Adipocyte (in vitro differentiated cells): Measurements from ENCODE around the gene VPS52.

Source experiments
- DNase-seq: peaks from one replicate; pipeline ENCODE4 v3.0.0-alpha.2; 2015; ENCODE audit warnings: low read depth
- H3K27me3 ChIP-seq: replicated peaks from 2 replicates; pipeline ENCODE4 v1.7.0; 2013; ENCODE audit warnings: mild to moderate bottlenecking, low read length, moderate library complexity; ENCODE audit not compliant: control insufficient read depth, insufficient read depth
- H3K36me3 ChIP-seq: 2 replicates; pipeline ENCODE4 v1.7.0; 2013; ENCODE audit warnings: low read length, mild to moderate bottlenecking, moderate library complexity; ENCODE audit not compliant: control insufficient read depth, insufficient read depth, severe bottlenecking
- H3K4me1 ChIP-seq: 2 replicates; pipeline ENCODE4 v1.7.0; 2013; ENCODE audit warnings: mild to moderate bottlenecking, low read length, moderate library complexity; ENCODE audit not compliant: control insufficient read depth, insufficient read depth
- H3K4me3 ChIP-seq: 2 replicates; pipeline ENCODE4 v1.7.0; 2013; ENCODE audit warnings: mild to moderate bottlenecking, low read length, moderate library complexity
- H3K9ac ChIP-seq: 2 replicates; pipeline ENCODE4 v1.7.0; 2013; ENCODE audit warnings: mild to moderate bottlenecking, low read length, moderate library complexity
- H3K9me3 ChIP-seq: 2 replicates; pipeline ENCODE4 v1.7.0; 2013; ENCODE audit warnings: mild to moderate bottlenecking, low read length, moderate library complexity; ENCODE audit not compliant: control insufficient read depth

VPS52 gene, protein sequence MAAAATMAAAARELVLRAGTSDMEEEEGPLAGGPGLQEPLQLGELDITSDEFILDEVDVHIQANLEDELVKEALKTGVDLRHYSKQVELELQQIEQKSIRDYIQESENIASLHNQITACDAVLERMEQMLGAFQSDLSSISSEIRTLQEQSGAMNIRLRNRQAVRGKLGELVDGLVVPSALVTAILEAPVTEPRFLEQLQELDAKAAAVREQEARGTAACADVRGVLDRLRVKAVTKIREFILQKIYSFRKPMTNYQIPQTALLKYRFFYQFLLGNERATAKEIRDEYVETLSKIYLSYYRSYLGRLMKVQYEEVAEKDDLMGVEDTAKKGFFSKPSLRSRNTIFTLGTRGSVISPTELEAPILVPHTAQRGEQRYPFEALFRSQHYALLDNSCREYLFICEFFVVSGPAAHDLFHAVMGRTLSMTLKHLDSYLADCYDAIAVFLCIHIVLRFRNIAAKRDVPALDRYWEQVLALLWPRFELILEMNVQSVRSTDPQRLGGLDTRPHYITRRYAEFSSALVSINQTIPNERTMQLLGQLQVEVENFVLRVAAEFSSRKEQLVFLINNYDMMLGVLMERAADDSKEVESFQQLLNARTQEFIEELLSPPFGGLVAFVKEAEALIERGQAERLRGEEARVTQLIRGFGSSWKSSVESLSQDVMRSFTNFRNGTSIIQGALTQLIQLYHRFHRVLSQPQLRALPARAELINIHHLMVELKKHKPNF

DNA sequence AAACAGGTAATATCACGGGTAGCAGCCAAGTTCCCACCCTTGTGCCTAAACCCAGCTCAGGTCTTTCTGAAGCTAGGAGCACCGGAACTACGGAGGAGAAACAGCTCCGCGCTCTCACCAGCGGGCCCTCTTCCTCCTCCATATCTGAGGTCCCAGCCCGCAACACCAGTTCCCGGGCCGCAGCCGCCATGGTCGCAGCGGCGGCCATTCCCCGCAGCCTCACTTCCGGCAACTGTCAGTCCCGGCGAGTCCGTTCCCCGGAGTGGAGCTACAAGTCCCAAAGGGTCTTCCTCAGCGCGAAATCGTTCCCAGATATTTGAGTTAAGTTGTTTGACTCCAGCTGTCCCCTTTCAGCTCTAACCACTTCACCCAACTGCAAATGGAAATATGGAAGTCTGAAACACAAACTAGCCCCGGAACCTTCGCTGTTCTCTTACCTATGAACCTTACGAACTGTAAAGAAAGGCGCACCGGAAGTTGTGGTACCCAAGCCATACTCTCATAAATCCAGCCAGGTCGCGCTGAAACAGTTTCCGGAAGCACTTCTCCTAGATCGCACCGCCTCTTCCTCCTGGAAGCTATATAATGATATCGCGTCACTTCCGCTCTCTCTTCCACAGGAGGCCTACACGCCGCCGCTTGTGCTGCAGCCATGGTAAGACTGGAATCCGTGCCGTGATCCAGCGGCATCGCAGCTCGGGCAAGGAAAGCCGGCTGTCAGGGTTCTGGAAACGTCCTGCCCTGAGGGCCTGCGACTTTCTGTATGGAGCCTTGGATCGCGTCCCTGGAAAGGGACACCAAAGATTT lies at the start of gene VPS52, which contains the start of gene RPS18:
TSS of gene VPS52 (minus strand) at position 409 of the 807 bp plus-strand sequence. CDS start at position 208, 201 bp downstream.
TSS of gene RPS18 (plus strand) at position 608 of the 807 bp plus-strand sequence. CDS start at position 653, 45 bp downstream.
- peak; percentile 100 for DNase-seq

DNA sequence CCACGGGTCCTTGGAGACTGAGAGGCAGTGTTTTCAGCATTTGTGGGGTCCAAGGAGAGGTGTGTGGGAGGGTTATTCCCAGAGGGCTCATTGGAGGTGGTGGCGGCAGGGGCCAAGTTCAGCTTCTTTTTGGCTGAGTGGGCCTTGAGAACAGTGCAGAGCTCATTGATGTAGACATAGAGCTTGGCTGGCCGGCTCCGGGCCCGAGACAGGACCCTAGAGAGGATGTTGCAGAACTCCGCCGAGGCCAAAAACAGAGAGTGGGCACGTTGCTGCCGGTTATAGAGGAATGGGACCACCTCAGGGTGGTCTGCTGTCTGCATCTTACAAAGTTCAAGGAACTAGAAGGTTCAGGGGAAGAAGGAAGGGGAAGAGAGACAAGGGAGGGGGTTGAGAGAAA lies 49.6 kb upstream of the VPS52 start:
- H3K9me3 ChIP-seq = no peaks in the 10 kb centered on the region
- H3K27me3 ChIP-seq = no peaks in the 10 kb centered on the region
- H3K4me3 ChIP-seq = peak overlapping the region; percentile 83
- peaks cover 15% of the 10 kb centered on the region for H3K36me3 ChIP-seq
- peak overlapping the region; percentile 84 for H3K9ac ChIP-seq
- H3K4me1 ChIP-seq = peaks cover 53% of the 10 kb centered on the region
- DNase-seq = no peak

More for the DNA sequence above, at the start of gene VPS52, which contains the start of gene RPS18:
- peaks cover 44% of the 10 kb centered on the region for H3K4me1 ChIP-seq
- H3K36me3 ChIP-seq = peaks cover 69% of the 10 kb centered on the region
- H3K9me3 ChIP-seq = no peaks in the 10 kb centered on the region
- peak within 1 kb of the TSS; percentile 98 for H3K9ac ChIP-seq
- peak within 1 kb of the TSS; percentile 87 for H3K4me3 ChIP-seq
- H3K27me3 ChIP-seq = no peaks in the 10 kb centered on the region

DNA sequence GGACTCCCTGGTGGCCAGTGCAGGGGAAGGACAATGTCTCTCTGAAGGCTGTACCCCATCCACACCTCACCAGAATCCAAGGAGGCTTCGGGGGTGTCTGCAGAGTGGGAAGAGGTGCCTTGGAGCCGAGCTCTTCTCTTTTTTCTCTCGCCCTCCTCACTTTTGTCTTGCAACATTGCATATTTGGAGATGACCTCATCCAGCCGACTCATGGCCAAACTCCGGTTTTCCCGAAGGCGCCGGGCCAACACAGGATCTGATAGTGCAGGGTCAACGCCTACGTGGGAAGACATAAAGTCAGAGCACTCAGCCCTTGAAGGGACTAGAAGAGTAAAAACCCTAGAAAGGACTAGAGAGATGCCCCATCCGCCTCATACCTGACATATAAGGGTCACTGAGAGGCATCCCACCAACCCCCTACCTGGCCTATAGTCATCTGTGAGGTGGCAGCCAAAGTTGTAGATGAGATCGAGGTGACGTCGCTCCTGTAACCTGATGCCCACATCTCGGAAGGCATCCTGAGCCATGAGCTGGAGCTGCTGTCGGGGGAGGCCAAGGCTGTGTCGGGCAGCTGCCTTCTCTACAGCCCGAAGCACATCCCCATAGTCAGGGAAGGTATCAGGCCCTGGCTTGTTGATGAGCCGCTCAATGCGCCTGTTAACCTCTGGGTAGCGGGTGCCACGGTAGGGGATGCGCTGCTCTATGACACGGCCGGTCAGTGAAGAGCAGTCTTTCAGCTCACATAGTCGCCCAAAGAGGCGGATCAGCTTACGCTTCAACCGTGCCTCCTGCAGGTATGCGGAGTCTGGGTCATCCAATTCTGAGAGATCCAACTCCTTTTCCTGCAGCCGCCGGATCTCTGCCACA lies 48.9 kb upstream of the VPS52 start:
- no peaks in the 10 kb centered on the region for H3K27me3 ChIP-seq
- H3K9ac ChIP-seq = peak overlapping the region; percentile 84
- H3K36me3 ChIP-seq = peaks cover 15% of the 10 kb centered on the region
- H3K4me3 ChIP-seq = peak overlapping the region; percentile 83
- peak; percentile 88 for DNase-seq
- no peaks in the 10 kb centered on the region for H3K9me3 ChIP-seq
- peaks cover 53% of the 10 kb centered on the region for H3K4me1 ChIP-seq

DNA sequence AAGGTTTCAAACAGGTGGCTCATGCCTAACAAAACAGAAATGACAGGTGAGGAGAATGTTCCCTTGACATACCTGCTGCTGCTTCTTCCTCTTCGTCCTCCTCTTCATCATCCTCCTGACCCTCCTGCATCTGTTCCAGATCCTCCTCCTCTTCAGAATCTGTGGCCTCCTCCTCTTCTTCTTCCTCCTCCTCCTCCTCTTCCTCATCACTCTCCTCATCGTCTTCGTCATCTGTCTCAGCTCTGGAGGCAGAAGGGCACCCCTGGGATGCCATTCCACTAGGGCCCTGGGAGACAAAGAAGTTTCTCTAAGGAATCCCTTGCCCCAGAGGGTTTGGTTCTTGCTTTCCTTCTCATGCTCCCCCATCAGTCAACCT lies 48.3 kb upstream of the VPS52 start:
- H3K27me3 ChIP-seq = no peaks in the 10 kb centered on the region
- DNase-seq = no peak
- peaks cover 55% of the 10 kb centered on the region for H3K4me1 ChIP-seq
- peak overlapping the region; percentile 22 for H3K9ac ChIP-seq
- peaks cover 15% of the 10 kb centered on the region for H3K36me3 ChIP-seq
- peak overlapping the region; percentile 83 for H3K4me3 ChIP-seq
- no peaks in the 10 kb centered on the region for H3K9me3 ChIP-seq

DNA sequence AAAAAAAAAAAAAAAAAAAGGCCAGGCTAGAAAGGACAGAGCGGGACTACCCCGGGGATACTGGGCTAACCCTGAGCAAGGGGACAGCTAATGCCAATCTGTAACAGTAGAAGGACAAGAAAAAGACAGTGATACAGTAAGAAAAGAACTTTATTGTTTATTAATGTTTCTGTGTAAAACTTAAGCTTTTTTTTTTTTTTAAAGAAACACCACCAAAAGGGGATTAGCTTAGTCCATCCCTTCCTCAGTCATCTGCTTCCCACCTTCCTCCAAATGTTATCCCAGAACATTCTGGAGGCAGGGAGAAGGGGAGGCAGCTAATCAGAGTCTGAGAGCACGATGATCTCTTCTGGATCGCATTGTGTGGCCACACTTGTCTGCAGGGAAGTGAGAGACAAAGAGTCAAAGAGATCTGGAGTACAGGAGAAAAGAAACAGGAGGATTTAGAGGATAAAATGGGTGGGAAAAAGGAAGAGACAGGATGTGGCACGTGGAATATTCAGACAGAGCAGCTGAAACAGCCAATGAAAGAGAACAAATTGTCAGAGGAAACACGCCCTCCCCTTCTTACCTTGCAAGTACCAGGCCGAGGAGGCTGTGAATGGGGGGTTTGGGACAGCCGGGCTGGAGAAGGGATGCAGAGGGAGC lies 46.9 kb upstream of the VPS52 start:
- Histone ChIP-seq H3K27me3 (no peaks in the 10 kb centered on the region), H3K4me1 (peaks cover 57% of the 10 kb centered on the region), H3K9me3 (no peaks in the 10 kb centered on the region), H3K9ac (peak overlapping the region; percentile 80), H3K4me3 (peak overlapping the region; percentile 85), H3K36me3 (peaks cover 15% of the 10 kb centered on the region)
- no peak for DNase-seq

DNA sequence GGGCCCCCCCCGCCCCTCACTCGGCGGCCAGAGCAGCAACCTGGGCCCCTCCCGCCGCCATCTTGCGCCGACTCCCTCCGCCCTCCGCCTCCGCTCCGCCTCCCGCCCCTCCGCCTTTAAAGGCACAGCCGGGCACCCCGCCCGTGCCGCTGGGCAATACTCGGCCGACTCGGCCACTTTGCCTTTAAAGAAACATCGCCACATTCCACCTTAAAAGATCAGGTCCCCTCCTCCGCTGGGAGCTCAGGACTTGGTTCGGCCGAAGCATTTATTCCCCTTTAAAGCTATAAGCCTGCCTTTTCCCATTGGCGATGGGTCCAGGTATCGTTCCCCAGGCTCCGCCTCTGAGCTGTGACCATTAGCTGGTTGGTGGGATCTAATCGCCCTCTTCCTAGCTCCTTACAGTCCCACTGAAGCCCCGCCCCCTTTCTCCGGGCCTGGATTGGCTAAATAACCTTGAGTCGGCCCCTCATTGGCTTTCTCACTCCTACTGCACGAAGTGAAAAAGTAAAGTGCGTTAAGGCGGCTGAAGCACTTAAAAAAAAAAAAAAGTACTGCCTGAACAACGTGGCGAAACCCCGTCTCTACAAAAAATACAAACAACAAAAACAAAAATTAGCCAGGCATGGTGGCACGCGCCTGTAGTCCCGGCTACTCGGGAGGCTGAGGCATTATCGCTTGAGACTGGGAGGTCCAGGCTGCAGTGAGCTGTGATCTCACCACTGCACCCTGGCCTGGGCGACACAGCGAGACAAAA lies 46.2 kb upstream of the VPS52 start, which contains the start of gene ZBTB22:
TSS of gene ZBTB22 (minus strand) at position 76 of the 757 bp plus-strand sequence. CDS start 828 bp downstream, outside the sequence.
- Histone ChIP-seq H3K4me3 (peak within 1 kb of the TSS; percentile 85), H3K9ac (peak within 1 kb of the TSS; percentile 80), H3K27me3 (no peaks in the 10 kb centered on the region), H3K9me3 (no peaks in the 10 kb centered on the region), H3K36me3 (peaks cover 15% of the 10 kb centered on the region), H3K4me1 (peaks cover 56% of the 10 kb centered on the region)
- DNase-seq = peak; percentile 100

DNA sequence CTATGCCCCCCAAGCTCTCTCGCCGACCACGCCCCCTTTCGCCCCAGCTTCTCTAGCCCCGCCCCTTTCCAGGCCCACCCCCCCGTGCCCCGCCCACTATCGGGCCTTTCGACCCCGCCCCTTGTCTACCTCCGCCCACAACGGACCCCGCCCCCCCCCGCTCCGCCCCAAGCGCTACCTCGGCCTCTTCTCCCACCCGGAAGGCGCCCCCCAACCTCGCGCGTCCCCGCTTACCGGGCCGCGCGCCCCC lies 45.7 kb upstream of the VPS52 start:
- Histone ChIP-seq H3K4me1 (peaks cover 58% of the 10 kb centered on the region), H3K9me3 (no peaks in the 10 kb centered on the region), H3K9ac (no peak overlapping the region), H3K36me3 (peaks cover 15% of the 10 kb centered on the region), H3K4me3 (peak overlapping the region; percentile 66), H3K27me3 (no peaks in the 10 kb centered on the region)
- peak; percentile 84 for DNase-seq

DNA sequence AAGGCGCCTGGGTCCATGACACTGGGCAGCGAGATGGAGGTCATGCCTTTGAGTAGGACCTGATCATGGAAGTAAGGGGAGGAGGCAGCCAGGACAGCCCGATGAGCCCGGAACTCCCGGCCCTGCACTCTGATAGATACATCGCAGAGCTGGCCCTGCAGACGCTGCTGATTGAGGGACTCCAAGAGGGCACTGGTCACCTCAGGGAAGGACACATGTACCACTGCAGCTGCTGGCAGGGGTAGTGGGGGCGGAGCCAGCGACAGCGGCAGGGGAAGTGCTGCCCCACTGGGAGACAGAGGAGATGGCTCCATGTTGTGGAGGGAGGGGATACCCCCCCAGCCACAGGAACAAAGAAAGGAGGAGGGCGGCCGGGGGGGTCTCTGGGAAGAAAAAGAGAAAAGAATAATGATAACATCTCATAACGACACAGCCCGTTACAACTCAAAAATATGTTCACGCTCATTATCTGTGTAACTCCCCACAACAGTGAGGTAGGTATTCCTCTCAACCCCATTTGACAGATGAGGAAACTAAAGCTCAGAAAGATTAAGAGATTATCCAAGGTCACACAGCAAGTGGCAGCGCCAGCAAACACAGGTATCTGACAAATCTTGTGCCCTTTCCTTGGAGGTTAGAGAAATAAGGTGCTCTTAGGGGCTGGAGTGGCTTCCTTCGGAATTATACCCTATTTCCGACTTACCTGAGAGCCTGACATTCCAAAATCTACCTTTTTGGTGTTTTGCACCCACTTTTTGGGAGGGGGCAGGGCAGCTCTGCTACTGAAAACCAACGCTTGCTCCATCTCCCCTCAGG lies 45.1 kb upstream of the VPS52 start:
- H3K9me3 ChIP-seq = no peaks in the 10 kb centered on the region
- peak overlapping the region; percentile 66 for H3K4me3 ChIP-seq
- DNase-seq = no peak
- no peak overlapping the region for H3K9ac ChIP-seq
- peaks cover 15% of the 10 kb centered on the region for H3K36me3 ChIP-seq
- peaks cover 58% of the 10 kb centered on the region for H3K4me1 ChIP-seq
- no peaks in the 10 kb centered on the region for H3K27me3 ChIP-seq
